CD14-positive monocyte (primary cell): Measurements from ENCODE around the gene RTN4R. TPM values are rescaled to one million over a fixed set of nuclear protein-coding genes. Genes with fewer than 3 reads are reported as not detected.

Source experiments
- DNase-seq, 3 donors: peaks; one replicate each; pipeline ENCODE4 v3.0.0-alpha.2; 2011 to 2022
- H2AFZ ChIP-seq: 2 replicates; pipeline ENCODE4 v1.6.0; 2012; ENCODE audit warnings: mild to moderate bottlenecking, low read depth, low read length, inconsistent platforms; ENCODE audit not compliant: insufficient read depth, poor library complexity, severe bottlenecking
- H3K27ac ChIP-seq, 2 donors: 1 replicate in 1 of 2; 2 replicates in 1 of 2; pipeline ENCODE4 v1.5.1; 2012 to 2013; ENCODE audit warnings: low read length in 2 of 2, control low read depth in 1 of 2, inconsistent platforms in 1 of 2, low read depth in 1 of 2, mild to moderate bottlenecking in 1 of 2
- H3K27me3 ChIP-seq, 2 donors: one replicate each; pipeline versions ENCODE4 v1.6.0 to v1.6.1; 2011 to 2013; ENCODE audit warnings: low read length in 2 of 2; ENCODE audit not compliant: control insufficient read depth in 2 of 2, insufficient read depth in 2 of 2
- H3K36me3 ChIP-seq, 2 donors: replicated peaks in 1 of 2; 1 replicate in 1 of 2; 2 replicates in 1 of 2; pipeline versions ENCODE4 v1.5.1 to v1.6.1; 2012 to 2013; ENCODE audit warnings: low read length in 2 of 2, control low read depth in 1 of 2, inconsistent platforms in 1 of 2, mild to moderate bottlenecking in 1 of 2; ENCODE audit not compliant: insufficient read depth in 2 of 2, control insufficient read depth in 1 of 2
- H3K4me1 ChIP-seq, 2 donors: 1 replicate in 1 of 2; 2 replicates in 1 of 2; pipeline versions ENCODE4 v1.5.1 to v1.6.1; 2012 to 2013; ENCODE audit warnings: low read length in 2 of 2, control low read depth in 1 of 2, inconsistent platforms in 1 of 2, mild to moderate bottlenecking in 1 of 2, moderate library complexity in 1 of 2; ENCODE audit not compliant: insufficient read depth in 2 of 2, control insufficient read depth in 1 of 2
- H3K4me2 ChIP-seq: replicated peaks from 2 replicates; pipeline ENCODE3; 2012; ENCODE audit warnings: low read length, moderate library complexity, mild to moderate bottlenecking; ENCODE audit not compliant: poor library complexity, severe bottlenecking; ENCODE audit errors: extremely low read depth
- H3K4me3 ChIP-seq, 3 experiments: fragments of 200-600 bp in 1 of 3; sonication (generic) in 1 of 3; replicated peaks in 1 of 3; 1 replicate in 2 of 3; 2 replicates in 1 of 3; pipeline ENCODE4 v1.5.1; 2011 to 2013; ENCODE audit warnings: low read length in 3 of 3, mild to moderate bottlenecking in 3 of 3, control low read depth in 2 of 3, low read depth in 2 of 3, inconsistent platforms in 1 of 3, moderate library complexity in 1 of 3
- H3K79me2 ChIP-seq: 2 replicates; pipeline ENCODE4 v1.6.0; 2012; ENCODE audit warnings: mild to moderate bottlenecking, control low read depth, inconsistent platforms, low read length, moderate library complexity; ENCODE audit not compliant: insufficient read depth
- H3K9ac ChIP-seq: 2 replicates; pipeline ENCODE4 v1.6.0; 2017; ENCODE audit warnings: low read length, mild to moderate bottlenecking; ENCODE audit not compliant: insufficient read depth, poor library complexity, severe bottlenecking
- H3K9me3 ChIP-seq, 2 donors: replicated peaks in 1 of 2; 1 replicate in 1 of 2; 2 replicates in 1 of 2; pipeline versions ENCODE4 v1.5.1 to v1.6.1; 2012 to 2013; ENCODE audit warnings: low read length in 2 of 2, control low read depth in 1 of 2; ENCODE audit not compliant: control insufficient read depth in 1 of 2, insufficient read depth in 1 of 2
- H4K20me1 ChIP-seq: 2 replicates; pipeline ENCODE4 v1.6.0; 2012; ENCODE audit warnings: mild to moderate bottlenecking, low read length, control low read depth, moderate library complexity; ENCODE audit not compliant: insufficient read depth
- H3K27ac Mint-ChIP-seq, 7 donors: one replicate each; pipeline ENCODE4 v1.8.0; 2020; ENCODE audit warnings: mild to moderate bottlenecking in 7 of 7, mixed read lengths in 7 of 7, moderate library complexity in 6 of 7, inconsistent platforms in 2 of 7
- H3K27me3 Mint-ChIP-seq, 3 donors: one replicate each; pipeline ENCODE4 v1.8.0; 2021 to 2022; ENCODE audit warnings: low read depth in 3 of 3, mild to moderate bottlenecking in 3 of 3, mixed read lengths in 3 of 3, moderate library complexity in 3 of 3, inconsistent platforms in 1 of 3
- H3K36me3 Mint-ChIP-seq, 2 donors: one replicate each; pipeline ENCODE4 v1.8.0; 2020; ENCODE audit warnings: mixed read lengths in 2 of 2, inconsistent platforms in 1 of 2, mild to moderate bottlenecking in 1 of 2
- H3K4me1 Mint-ChIP-seq: one replicate; pipeline ENCODE4 v1.8.0; 2020; ENCODE audit warnings: mild to moderate bottlenecking, mixed read lengths
- H3K4me3 Mint-ChIP-seq, 2 donors: one replicate each; pipeline ENCODE4 v1.8.0; 2020; ENCODE audit warnings: mild to moderate bottlenecking in 2 of 2, mixed read lengths in 2 of 2, moderate library complexity in 1 of 2
- H3K9me3 Mint-ChIP-seq, 7 donors: one replicate each; pipeline ENCODE4 v1.8.0; 2020 to 2022; ENCODE audit warnings: mixed read lengths in 7 of 7, mild to moderate bottlenecking in 6 of 7, moderate library complexity in 6 of 7, inconsistent platforms in 2 of 7
- WGBS: methylation state at CpG from one replicate; pipeline ENCODE4 v1.1.5; 2013; ENCODE audit warnings: missing lambda C conversion rate; ENCODE audit not compliant: insufficient coverage; 5-methylcytosine and 5-hydroxymethylcytosine counted together
- intact Hi-C, 2 donors: fragments of 100-400 bp; cut with micrococcal nuclease; formaldehyde crosslinking; loops; one replicate each; pipeline versions ENCODE4 v1.15.0 to v1.15.1; 2023
- polyA plus RNA-seq, 3 donors: library from polyadenylated mRNA; depleted of rRNA in 1 of 3; unstranded in 2 of 3; stranded (reverse) in 1 of 3; fragments of 300-500 nt in 2 of 3; fragments of >200 nt in 1 of 3; fragmentation: Illumina TruSeq in 2 of 3; gene quantifications; 1 replicate in 2 of 3; 2 replicates in 1 of 3; pipeline ENCODE4 v1.2.3, GENCODE V29; 2012 to 2021
- TF ChIP-seq, protein P1 (sequence below): fragments of 200-600 bp; IDR thresholded peaks from one replicate; pipeline ENCODE4 v1.8.0; 2022; ENCODE audit warnings: antibody characterized with exemption, mild to moderate bottlenecking

The RTN4R gene
- polyA plus RNA-seq, 3 donors = not detected

DNA sequence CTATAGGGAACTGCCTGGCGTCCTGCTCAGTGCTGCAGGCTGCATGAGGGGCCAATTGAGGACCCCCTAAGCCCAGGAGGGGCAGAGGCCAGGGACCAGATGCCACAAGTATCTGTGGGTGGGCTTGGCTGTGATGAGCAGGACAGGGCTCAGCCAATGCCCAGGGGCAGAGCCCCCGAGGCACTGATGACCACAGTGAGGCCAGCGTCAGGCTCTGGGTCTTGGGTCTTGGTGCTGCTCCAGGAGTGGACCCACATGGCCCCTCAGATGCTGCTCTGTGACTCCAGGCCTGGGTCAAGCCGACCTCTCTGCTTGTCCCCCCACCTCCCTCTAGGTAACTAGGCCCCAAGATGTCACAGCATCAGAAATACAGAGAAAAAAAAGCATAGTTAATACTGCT lies 50.6 kb downstream of the RTN4R start:
- Histone ChIP-seq H2AFZ (no peak overlapping the region), H3K4me3 (no peak overlapping the region), H3K9ac (no peak overlapping the region), H3K27ac (no peak overlapping the region), H3K79me2 (no peaks in the 10 kb centered on the region), H3K9me3 (peaks cover 5 to 9% of the 10 kb centered on the region in 2 donors), H3K4me1 (no peaks in the 10 kb centered on the region), H3K4me2 (no peak overlapping the region), H4K20me1 (no peaks in the 10 kb centered on the region), H3K36me3 (no peaks in the 10 kb centered on the region), H3K27me3 (no peaks in the 10 kb centered on the region)
- peaks cover 0 to 3% (median 0%) of the 10 kb centered on the region in 3 donors for H3K27me3 Mint-ChIP-seq
- no peak overlapping the region for H3K27ac Mint-ChIP-seq
- no peaks in the 10 kb centered on the region for H3K4me1 Mint-ChIP-seq
- TF ChIP-seq, protein P1, sequence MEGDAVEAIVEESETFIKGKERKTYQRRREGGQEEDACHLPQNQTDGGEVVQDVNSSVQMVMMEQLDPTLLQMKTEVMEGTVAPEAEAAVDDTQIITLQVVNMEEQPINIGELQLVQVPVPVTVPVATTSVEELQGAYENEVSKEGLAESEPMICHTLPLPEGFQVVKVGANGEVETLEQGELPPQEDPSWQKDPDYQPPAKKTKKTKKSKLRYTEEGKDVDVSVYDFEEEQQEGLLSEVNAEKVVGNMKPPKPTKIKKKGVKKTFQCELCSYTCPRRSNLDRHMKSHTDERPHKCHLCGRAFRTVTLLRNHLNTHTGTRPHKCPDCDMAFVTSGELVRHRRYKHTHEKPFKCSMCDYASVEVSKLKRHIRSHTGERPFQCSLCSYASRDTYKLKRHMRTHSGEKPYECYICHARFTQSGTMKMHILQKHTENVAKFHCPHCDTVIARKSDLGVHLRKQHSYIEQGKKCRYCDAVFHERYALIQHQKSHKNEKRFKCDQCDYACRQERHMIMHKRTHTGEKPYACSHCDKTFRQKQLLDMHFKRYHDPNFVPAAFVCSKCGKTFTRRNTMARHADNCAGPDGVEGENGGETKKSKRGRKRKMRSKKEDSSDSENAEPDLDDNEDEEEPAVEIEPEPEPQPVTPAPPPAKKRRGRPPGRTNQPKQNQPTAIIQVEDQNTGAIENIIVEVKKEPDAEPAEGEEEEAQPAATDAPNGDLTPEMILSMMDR = no peak
- WGBS = 89% methylated on average over 4 of the region's 4 CpGs
- H3K4me3 Mint-ChIP-seq = no peak overlapping the region
- H3K9me3 Mint-ChIP-seq = peaks cover 0 to 7% (median 5%) of the 10 kb centered on the region in 7 donors
- no peaks in the 10 kb centered on the region for H3K36me3 Mint-ChIP-seq
- intact Hi-C loops = no loop called here
- DNase-seq = no peak

DNA sequence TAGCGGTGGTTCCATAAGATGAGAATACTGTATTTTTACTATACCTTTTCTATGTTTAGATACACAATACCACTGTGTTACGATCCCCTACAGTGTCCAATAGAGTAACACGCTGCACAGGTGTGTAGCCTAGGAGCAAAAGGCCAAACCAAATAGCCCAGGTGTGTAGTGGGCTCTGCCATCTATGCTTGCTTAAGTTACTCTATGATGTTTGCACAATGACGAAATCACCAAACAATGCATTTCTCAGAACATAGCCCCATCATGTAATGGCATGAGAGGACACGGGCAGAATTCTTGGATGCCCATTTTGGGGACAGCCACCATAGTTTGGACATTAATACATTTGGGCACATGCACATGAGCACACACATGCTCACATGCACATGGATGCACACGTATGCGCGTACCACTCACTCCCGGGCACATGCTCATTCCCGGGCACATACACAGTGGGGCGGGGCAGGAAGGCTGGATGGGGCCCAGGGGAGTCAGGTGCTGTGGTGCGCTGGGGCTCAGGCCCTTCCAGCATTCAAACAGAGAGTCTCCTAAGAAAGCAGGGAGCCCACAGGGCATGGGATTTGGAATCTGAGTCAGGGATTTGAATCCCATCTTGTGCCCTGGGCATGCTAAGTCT lies 51.1 kb downstream of the RTN4R start:
- H3K79me2 ChIP-seq = no peaks in the 10 kb centered on the region
- Mint-ChIP-seq H3K9me3 (peaks cover 0 to 7% (median 5%) of the 10 kb centered on the region in 7 donors), H3K27ac (no peak overlapping the region), H3K4me3 (no peak overlapping the region), H3K4me1 (no peaks in the 10 kb centered on the region), H3K36me3 (no peaks in the 10 kb centered on the region), H3K27me3 (peaks cover 0 to 6% (median 0%) of the 10 kb centered on the region in 3 donors)
- H3K9ac ChIP-seq = no peak overlapping the region
- intact Hi-C loops = no loop called here
- H4K20me1 ChIP-seq = no peaks in the 10 kb centered on the region
- H3K36me3 ChIP-seq = no peaks in the 10 kb centered on the region
- H3K4me3 ChIP-seq = no peak overlapping the region
- H3K27ac ChIP-seq = no peak overlapping the region
- H3K4me2 ChIP-seq = no peak overlapping the region
- H2AFZ ChIP-seq = no peak overlapping the region
- TF ChIP-seq, protein P1 = no peak
- no peak for DNase-seq
- no peaks in the 10 kb centered on the region for H3K27me3 ChIP-seq
- no peaks in the 10 kb centered on the region for H3K4me1 ChIP-seq
- peaks cover 5 to 9% of the 10 kb centered on the region in 2 donors for H3K9me3 ChIP-seq
- 80% methylated on average over 8 of the region's 12 CpGs for WGBS
